SK-N-SH (cell line): Measurements from ENCODE around the gene RFLNA.

Experiments used
- CHD2 ChIP-seq: fragments of 150-350 bp; IDR thresholded peaks from 2 replicates; pipeline ENCODE4 v1.6.1; 2018; ENCODE audit warnings: low read length; ENCODE audit not compliant: partially characterized antibody
- TF ChIP-seq, protein P1 (sequence below): fragments of 200-600 bp; sonication (generic); IDR thresholded peaks from 2 replicates; pipeline ENCODE4 v1.6.1; 2017; ENCODE audit warnings: antibody characterized with exemption, mild to moderate bottlenecking, moderate library complexity
- TF ChIP-seq, protein P2 (sequence below): IDR thresholded peaks from 2 replicates; pipeline ENCODE4 v1.4.0; 2012; ENCODE audit warnings: low read depth, borderline replicate concordance

DNA sequence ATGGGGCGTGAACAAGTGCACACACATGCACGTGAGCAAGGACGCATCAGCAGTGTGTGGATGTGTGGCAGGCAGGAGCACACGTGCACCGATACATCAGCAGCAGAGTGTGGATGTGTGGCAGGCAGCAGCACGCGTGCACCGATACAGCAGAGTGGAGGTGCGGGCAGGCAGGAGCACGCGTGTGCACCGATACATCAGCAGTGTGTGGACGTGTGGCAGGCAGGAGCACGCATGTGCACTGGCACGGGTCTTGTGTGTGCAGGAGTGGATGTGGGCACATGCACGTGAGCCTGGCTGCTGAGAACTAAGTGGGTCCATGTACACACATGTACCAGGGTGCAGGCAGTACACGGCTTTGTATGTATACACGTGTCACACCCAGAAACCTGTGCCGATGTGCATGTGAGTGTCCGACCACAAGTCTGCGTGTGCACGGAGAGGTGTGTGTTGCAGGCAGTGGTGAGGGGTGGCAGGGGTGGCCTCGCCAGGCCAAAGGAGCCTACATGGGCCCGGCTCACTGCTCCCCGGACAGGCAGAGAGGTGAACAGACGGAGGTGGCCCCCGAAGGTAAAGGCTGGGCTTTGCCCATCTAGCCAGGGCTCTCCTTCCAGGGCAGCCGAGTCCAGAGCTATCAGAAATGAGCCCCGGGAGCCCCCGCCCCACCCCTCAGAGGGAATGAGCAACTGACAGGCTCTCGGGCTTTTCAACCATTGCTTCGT lies 53.9 kb downstream of the RFLNA start:
- TF ChIP-seq, protein P1, sequence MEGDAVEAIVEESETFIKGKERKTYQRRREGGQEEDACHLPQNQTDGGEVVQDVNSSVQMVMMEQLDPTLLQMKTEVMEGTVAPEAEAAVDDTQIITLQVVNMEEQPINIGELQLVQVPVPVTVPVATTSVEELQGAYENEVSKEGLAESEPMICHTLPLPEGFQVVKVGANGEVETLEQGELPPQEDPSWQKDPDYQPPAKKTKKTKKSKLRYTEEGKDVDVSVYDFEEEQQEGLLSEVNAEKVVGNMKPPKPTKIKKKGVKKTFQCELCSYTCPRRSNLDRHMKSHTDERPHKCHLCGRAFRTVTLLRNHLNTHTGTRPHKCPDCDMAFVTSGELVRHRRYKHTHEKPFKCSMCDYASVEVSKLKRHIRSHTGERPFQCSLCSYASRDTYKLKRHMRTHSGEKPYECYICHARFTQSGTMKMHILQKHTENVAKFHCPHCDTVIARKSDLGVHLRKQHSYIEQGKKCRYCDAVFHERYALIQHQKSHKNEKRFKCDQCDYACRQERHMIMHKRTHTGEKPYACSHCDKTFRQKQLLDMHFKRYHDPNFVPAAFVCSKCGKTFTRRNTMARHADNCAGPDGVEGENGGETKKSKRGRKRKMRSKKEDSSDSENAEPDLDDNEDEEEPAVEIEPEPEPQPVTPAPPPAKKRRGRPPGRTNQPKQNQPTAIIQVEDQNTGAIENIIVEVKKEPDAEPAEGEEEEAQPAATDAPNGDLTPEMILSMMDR: no peak
- no peak for TF ChIP-seq CHD2
- TF ChIP-seq, protein P2, sequence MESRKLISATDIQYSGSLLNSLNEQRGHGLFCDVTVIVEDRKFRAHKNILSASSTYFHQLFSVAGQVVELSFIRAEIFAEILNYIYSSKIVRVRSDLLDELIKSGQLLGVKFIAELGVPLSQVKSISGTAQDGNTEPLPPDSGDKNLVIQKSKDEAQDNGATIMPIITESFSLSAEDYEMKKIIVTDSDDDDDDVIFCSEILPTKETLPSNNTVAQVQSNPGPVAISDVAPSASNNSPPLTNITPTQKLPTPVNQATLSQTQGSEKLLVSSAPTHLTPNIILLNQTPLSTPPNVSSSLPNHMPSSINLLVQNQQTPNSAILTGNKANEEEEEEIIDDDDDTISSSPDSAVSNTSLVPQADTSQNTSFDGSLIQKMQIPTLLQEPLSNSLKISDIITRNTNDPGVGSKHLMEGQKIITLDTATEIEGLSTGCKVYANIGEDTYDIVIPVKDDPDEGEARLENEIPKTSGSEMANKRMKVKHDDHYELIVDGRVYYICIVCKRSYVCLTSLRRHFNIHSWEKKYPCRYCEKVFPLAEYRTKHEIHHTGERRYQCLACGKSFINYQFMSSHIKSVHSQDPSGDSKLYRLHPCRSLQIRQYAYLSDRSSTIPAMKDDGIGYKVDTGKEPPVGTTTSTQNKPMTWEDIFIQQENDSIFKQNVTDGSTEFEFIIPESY: no peak
